ENCODE data around the gene ZBTB39. TPM values are rescaled to one million over a fixed set of nuclear protein-coding genes. Genes with fewer than 3 reads are reported as not detected.

ZBTB39 gene
- total RNA-seq, 1 donor from 2014 or later: 20.8 TPM

GRCh38 chr12:57049119-57049446, 42.7 kb upstream of the ZBTB39 start:
- H3K4me3 Mint-ChIP-seq (ENCODE audit: low read depth): no peak overlapping the region
- peaks cover 5% of the 10 kb centered on the region for H3K4me1 Mint-ChIP-seq (ENCODE audit: low read depth)
- TF ChIP-seq CTCF (IDR thresholded peaks at IDR 0.05; ENCODE audit: unreplicated experiment): no peak
- peaks cover 1% of the 10 kb centered on the region for H3K36me3 Mint-ChIP-seq (ENCODE audit: insufficient read depth)
- no peaks in the 10 kb centered on the region for H3K9me3 Mint-ChIP-seq (ENCODE audit: low read depth)
- peaks cover 39% of the 10 kb centered on the region for H3K27me3 Mint-ChIP-seq
- no peak overlapping the region for H3K27ac Mint-ChIP-seq
- DNase-seq (ENCODE audit: low spot score, unreplicated experiment): no peak

- no peak for TF ChIP-seq CTCF (IDR thresholded peaks at IDR 0.05; ENCODE audit: unreplicated experiment)
- no peaks in the 10 kb centered on the region for H3K36me3 Mint-ChIP-seq (ENCODE audit: insufficient read depth)
- H3K9me3 Mint-ChIP-seq (ENCODE audit: low read depth): no peaks in the 10 kb centered on the region
- no peak for DNase-seq (ENCODE audit: low spot score, unreplicated experiment)
- no peak overlapping the region for H3K27ac Mint-ChIP-seq
- H3K27me3 Mint-ChIP-seq: peaks cover 39% of the 10 kb centered on the region
- H3K4me3 Mint-ChIP-seq (ENCODE audit: low read depth): no peak overlapping the region
- peaks cover 5% of the 10 kb centered on the region for H3K4me1 Mint-ChIP-seq (ENCODE audit: low read depth)
These were observed 42.2 kb upstream of the ZBTB39 start for GRCh38 chr12:57048423-57049118.

- Mint-ChIP-seq H3K4me3 (ENCODE audit: low read depth) (no peak overlapping the region), H3K9me3 (ENCODE audit: low read depth) (no peaks in the 10 kb centered on the region), H3K36me3 (ENCODE audit: insufficient read depth) (no peaks in the 10 kb centered on the region), H3K27me3 (peaks cover 39% of the 10 kb centered on the region), H3K27ac (no peak overlapping the region), H3K4me1 (ENCODE audit: low read depth) (peaks cover 5% of the 10 kb centered on the region)
- TF ChIP-seq CTCF (IDR thresholded peaks at IDR 0.05; ENCODE audit: unreplicated experiment): no peak
- DNase-seq (ENCODE audit: low spot score, unreplicated experiment): no peak
These were observed 41.6 kb upstream of the ZBTB39 start for GRCh38 chr12:57047981-57048380.

GRCh38 chr12:57046947-57047890, 40.9 kb upstream of the ZBTB39 start:
- Mint-ChIP-seq H3K36me3 (ENCODE audit: insufficient read depth) (no peaks in the 10 kb centered on the region), H3K9me3 (ENCODE audit: low read depth) (no peaks in the 10 kb centered on the region), H3K27ac (no peak overlapping the region), H3K27me3 (peaks cover 39% of the 10 kb centered on the region), H3K4me1 (ENCODE audit: low read depth) (peaks cover 5% of the 10 kb centered on the region), H3K4me3 (ENCODE audit: low read depth) (no peak overlapping the region)
- no peak for TF ChIP-seq CTCF (IDR thresholded peaks at IDR 0.05; ENCODE audit: unreplicated experiment)
- no peak for DNase-seq (ENCODE audit: low spot score, unreplicated experiment)

- peaks cover 5% of the 10 kb centered on the region for H3K4me1 Mint-ChIP-seq (ENCODE audit: low read depth)
- H3K36me3 Mint-ChIP-seq (ENCODE audit: insufficient read depth): no peaks in the 10 kb centered on the region
- H3K27me3 Mint-ChIP-seq: peaks cover 41% of the 10 kb centered on the region
- H3K9me3 Mint-ChIP-seq (ENCODE audit: low read depth): no peaks in the 10 kb centered on the region
- no peak overlapping the region for H3K27ac Mint-ChIP-seq
- DNase-seq (ENCODE audit: low spot score, unreplicated experiment): no peak
- no peak for TF ChIP-seq CTCF (IDR thresholded peaks at IDR 0.05; ENCODE audit: unreplicated experiment)
- H3K4me3 Mint-ChIP-seq (ENCODE audit: low read depth): no peak overlapping the region
These were observed 39.9 kb upstream of the ZBTB39 start for GRCh38 chr12:57046086-57046791.

Measured in progenitor cell of endocrine pancreas (in vitro differentiated cells).